Trophoblast cell (in vitro differentiated cells and primary cell): Measurements from ENCODE around the gene VWA3A.
"Not testable (repeated sequence)": the region's sequence is repeated elsewhere in the genome, so short reads cannot be mapped to it uniquely, and the experiment has no call there.

Experiments used
- DNase-seq, 2 donors: peaks; one replicate each; pipeline ENCODE4 v3.0.0-alpha.2; 2016
- H2AFZ ChIP-seq: 2 replicates; pipeline ENCODE4 v1.6.1; 2013; ENCODE audit warnings: low read length, moderate library complexity, mild to moderate bottlenecking; ENCODE audit not compliant: insufficient read depth, poor library complexity
- H2AK5ac ChIP-seq: 2 replicates; pipeline ENCODE4 v1.6.1; 2013; ENCODE audit warnings: mild to moderate bottlenecking, low read length
- H2BK120ac ChIP-seq: 2 replicates; pipeline ENCODE4 v1.6.1; 2013; ENCODE audit warnings: low read length, mild to moderate bottlenecking, moderate library complexity; ENCODE audit not compliant: insufficient read depth, poor library complexity
- H2BK12ac ChIP-seq: 2 replicates; pipeline ENCODE4 v1.6.1; 2013; ENCODE audit warnings: mild to moderate bottlenecking, low read length, moderate library complexity
- H2BK5ac ChIP-seq: 2 replicates; pipeline ENCODE4 v1.6.1; 2013; ENCODE audit warnings: low read length, low read depth, moderate library complexity, mild to moderate bottlenecking; ENCODE audit not compliant: poor library complexity
- H3K14ac ChIP-seq: 2 replicates; pipeline ENCODE4 v1.6.1; 2013; ENCODE audit warnings: mild to moderate bottlenecking, low read length
- H3K18ac ChIP-seq: 2 replicates; pipeline ENCODE4 v1.6.1; 2013; ENCODE audit warnings: mild to moderate bottlenecking, low read length
- H3K23ac ChIP-seq: 2 replicates; pipeline ENCODE4 v1.6.1; 2013; ENCODE audit warnings: low read length
- H3K27ac ChIP-seq: 2 replicates; pipeline ENCODE4 v1.5.1; 2013; ENCODE audit warnings: low read depth, mild to moderate bottlenecking, inconsistent platforms, low read length, moderate library complexity
- H3K27me3 ChIP-seq: 2 replicates; pipeline ENCODE4 v1.6.1; 2013; ENCODE audit warnings: inconsistent platforms, mild to moderate bottlenecking, low read length, moderate library complexity; ENCODE audit not compliant: insufficient read depth
- H3K36me3 ChIP-seq, 2 experiments: 1 replicate in 1 of 2; 2 replicates in 1 of 2; pipeline ENCODE4 v1.6.1; 2013; ENCODE audit warnings: low read length in 2 of 2, mild to moderate bottlenecking in 2 of 2, moderate library complexity in 1 of 2; ENCODE audit not compliant: insufficient read depth in 2 of 2, control insufficient read depth in 1 of 2
- H3K4ac ChIP-seq: 2 replicates; pipeline ENCODE4 v1.6.1; 2013; ENCODE audit warnings: low read depth, mild to moderate bottlenecking, low read length, moderate library complexity
- H3K4me1 ChIP-seq, 2 experiments: 1 replicate in 1 of 2; 2 replicates in 1 of 2; pipeline ENCODE4 v1.6.1; 2013; ENCODE audit warnings: low read length in 2 of 2, mild to moderate bottlenecking in 2 of 2, moderate library complexity in 1 of 2; ENCODE audit not compliant: insufficient read depth in 2 of 2, control insufficient read depth in 1 of 2
- H3K4me2 ChIP-seq: 2 replicates; pipeline ENCODE4 v1.6.1; 2013; ENCODE audit warnings: inconsistent platforms, mild to moderate bottlenecking, low read length, moderate library complexity
- H3K4me3 ChIP-seq: 2 replicates; pipeline ENCODE4 v1.5.1; 2013; ENCODE audit warnings: mild to moderate bottlenecking, low read depth, low read length, inconsistent platforms
- H3K79me1 ChIP-seq: one replicate; pipeline ENCODE4 v1.6.1; 2013; ENCODE audit warnings: low read length
- H3K79me2 ChIP-seq: 2 replicates; pipeline ENCODE4 v1.6.1; 2013; ENCODE audit warnings: low read length, mild to moderate bottlenecking; ENCODE audit not compliant: control insufficient read depth, insufficient read depth, poor library complexity
- H3K9ac ChIP-seq: 2 replicates; pipeline ENCODE4 v1.6.1; 2013; ENCODE audit warnings: mild to moderate bottlenecking, low read length
- H3K9me3 ChIP-seq: 2 replicates; pipeline ENCODE4 v1.6.1; 2013; ENCODE audit warnings: low read depth, mild to moderate bottlenecking, control low read depth, inconsistent platforms, low read length; ENCODE audit not compliant: insufficient read depth
- H4K12ac ChIP-seq: 2 replicates; pipeline ENCODE4 v1.6.1; 2013; ENCODE audit warnings: low read depth, mild to moderate bottlenecking, low read length, moderate library complexity
- H4K8ac ChIP-seq: 2 replicates; pipeline ENCODE4 v1.6.1; 2013; ENCODE audit warnings: low read depth, mild to moderate bottlenecking, low read length, moderate library complexity
- H4K91ac ChIP-seq: one replicate; pipeline ENCODE4 v1.6.1; 2013; ENCODE audit warnings: low read depth, mild to moderate bottlenecking, low read length, moderate library complexity
- WGBS: extraction: QIAGEN DNeasy Blood & Tissue Kit; methylation state at CpG from one replicate; pipeline ENCODE4 v1.1.7; 2013; ENCODE audit warnings: missing lambda C conversion rate; ENCODE audit not compliant: insufficient read length, insufficient coverage; ENCODE audit errors: extremely low coverage; 5-methylcytosine and 5-hydroxymethylcytosine counted together

The VWA3A gene

DNA sequence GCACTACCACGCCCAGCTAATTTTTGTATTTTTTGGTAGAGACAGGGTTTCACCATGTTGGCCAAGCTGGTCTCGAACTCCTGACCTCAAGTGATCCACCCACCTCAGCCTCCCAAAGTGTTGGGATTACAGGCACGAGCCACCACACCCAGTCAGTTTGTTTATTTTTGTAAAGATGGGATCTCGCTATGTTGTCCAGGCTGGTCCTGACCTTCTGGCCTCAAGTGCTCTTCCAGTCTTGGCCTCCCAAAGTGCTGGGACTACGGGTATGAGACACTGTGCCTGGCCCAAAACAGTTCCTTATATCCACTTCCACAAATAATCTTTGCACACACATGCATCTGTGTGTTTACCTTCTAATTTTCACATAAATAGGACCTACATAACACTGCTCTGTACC lies 19.3 kb downstream of the VWA3A start:
- H3K4ac ChIP-seq, H3K4me1 ChIP-seq, H3K4me2 ChIP-seq, H3K4me3 ChIP-seq, H2BK5ac ChIP-seq, H3K27ac ChIP-seq, H3K36me3 ChIP-seq, H3K14ac ChIP-seq, H3K27me3 ChIP-seq, H3K23ac ChIP-seq, DNase-seq, H2BK12ac ChIP-seq, H2AK5ac ChIP-seq, H3K9me3 ChIP-seq, H4K8ac ChIP-seq, H3K79me1 ChIP-seq, H3K79me2 ChIP-seq, H4K12ac ChIP-seq, H4K91ac ChIP-seq, H2AFZ ChIP-seq, H3K18ac ChIP-seq, H2BK120ac ChIP-seq, H3K9ac ChIP-seq: not testable (repeated sequence)
- no CpG with 5 or more reads among the region's 5 CpGs for WGBS

DNA sequence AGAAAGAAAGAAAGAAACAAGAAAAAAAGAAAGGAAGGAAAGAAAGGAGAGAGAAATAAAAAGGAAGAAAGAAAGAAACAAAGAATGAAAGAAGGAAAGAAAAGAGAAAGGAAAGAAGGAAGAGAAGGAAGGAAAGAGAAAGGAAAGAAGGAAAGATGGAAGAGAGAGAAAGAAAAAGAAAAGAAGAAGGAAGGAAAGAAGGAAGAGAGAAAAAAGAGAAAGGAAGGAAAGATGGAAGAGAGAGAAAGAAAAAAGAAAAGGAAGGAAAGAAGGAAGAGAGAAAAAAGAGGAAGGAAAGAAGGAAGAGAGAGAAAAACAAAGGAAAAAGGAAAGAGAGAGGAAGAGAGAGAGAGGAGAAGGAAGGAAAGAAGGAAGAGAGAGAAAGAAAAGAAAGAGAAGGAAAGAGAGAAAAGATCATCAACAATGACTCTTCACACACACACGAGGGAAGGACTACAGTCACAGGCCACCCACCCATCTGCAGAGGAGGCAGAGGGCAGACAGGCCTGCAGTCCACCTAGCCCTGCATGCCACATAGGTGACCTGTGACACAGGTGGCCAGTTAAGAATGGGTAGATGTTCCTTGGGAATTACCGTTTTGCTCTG lies 23.9 kb downstream of the VWA3A start:
- no peak overlapping the region for H2BK120ac ChIP-seq
- H2AK5ac ChIP-seq = no peak overlapping the region
- H3K18ac ChIP-seq = no peak overlapping the region
- no peak overlapping the region for H3K9ac ChIP-seq
- no peak overlapping the region for H4K91ac ChIP-seq
- no peak overlapping the region for H3K23ac ChIP-seq
- H3K79me2 ChIP-seq = no peaks in the 10 kb centered on the region
- no peaks in the 10 kb centered on the region for H3K9me3 ChIP-seq
- H3K27me3 ChIP-seq = no peaks in the 10 kb centered on the region
- H3K27ac ChIP-seq = no peak overlapping the region
- no peak overlapping the region for H2BK12ac ChIP-seq
- H3K14ac ChIP-seq = no peak overlapping the region
- H3K4me3 ChIP-seq = no peak overlapping the region
- no peak overlapping the region for H4K12ac ChIP-seq
- no peak overlapping the region for H4K8ac ChIP-seq
- no peak overlapping the region for H2AFZ ChIP-seq
- H3K4ac ChIP-seq = no peak overlapping the region
- H2BK5ac ChIP-seq = no peak overlapping the region
- no CpG with 5 or more reads among the region's 2 CpGs for WGBS
- H3K4me1 ChIP-seq = no peaks in the 10 kb centered on the region
- H3K79me1 ChIP-seq = no peaks in the 10 kb centered on the region
- DNase-seq = no peak
- no peak overlapping the region for H3K4me2 ChIP-seq
- H3K36me3 ChIP-seq = no peaks in the 10 kb centered on the region

GRCh38 chr16:22117609-22118008 lies 25.3 kb downstream of the VWA3A start:
- Histone ChIP-seq H2BK120ac (no peak overlapping the region), H3K9ac (no peak overlapping the region), H3K4me2 (no peak overlapping the region), H4K91ac (no peak overlapping the region), H3K27ac (no peak overlapping the region), H3K79me1 (no peaks in the 10 kb centered on the region), H3K4ac (no peak overlapping the region), H3K27me3 (no peaks in the 10 kb centered on the region), H3K4me1 (no peaks in the 10 kb centered on the region), H3K9me3 (no peaks in the 10 kb centered on the region), H3K79me2 (no peaks in the 10 kb centered on the region), H2BK12ac (no peak overlapping the region), H3K18ac (no peak overlapping the region), H2BK5ac (no peak overlapping the region), H3K14ac (no peak overlapping the region), H3K4me3 (no peak overlapping the region), H4K8ac (no peak overlapping the region), H2AFZ (no peak overlapping the region), H3K23ac (no peak overlapping the region), H2AK5ac (no peak overlapping the region), H4K12ac (no peak overlapping the region), H3K36me3 (no peaks in the 10 kb centered on the region)
- WGBS = no CpG with 5 or more reads among the region's 2 CpGs
- DNase-seq = peak; percentile 80 to 88

- no peaks in the 10 kb centered on the region for H3K79me1 ChIP-seq
- H3K14ac ChIP-seq = no peak overlapping the region
- H3K27me3 ChIP-seq = no peaks in the 10 kb centered on the region
- H4K8ac ChIP-seq = no peak overlapping the region
- no peak overlapping the region for H4K91ac ChIP-seq
- no peak overlapping the region for H3K27ac ChIP-seq
- DNase-seq = no peak
- no peak overlapping the region for H3K4ac ChIP-seq
- no peaks in the 10 kb centered on the region for H3K79me2 ChIP-seq
- no peaks in the 10 kb centered on the region for H3K36me3 ChIP-seq
- H3K9ac ChIP-seq = no peak overlapping the region
- H4K12ac ChIP-seq = no peak overlapping the region
- no peak overlapping the region for H3K18ac ChIP-seq
- H2BK5ac ChIP-seq = no peak overlapping the region
- no peak overlapping the region for H3K23ac ChIP-seq
- H2BK12ac ChIP-seq = no peak overlapping the region
- no peaks in the 10 kb centered on the region for H3K9me3 ChIP-seq
- no peaks in the 10 kb centered on the region for H3K4me1 ChIP-seq
- H3K4me2 ChIP-seq = no peak overlapping the region
- no peak overlapping the region for H2AK5ac ChIP-seq
- WGBS = no CpG with 5 or more reads among the region's 3 CpGs
- H2BK120ac ChIP-seq = no peak overlapping the region
- H3K4me3 ChIP-seq = no peak overlapping the region
- no peak overlapping the region for H2AFZ ChIP-seq
Measured at GRCh38 chr16:22120440-22120839, 28.1 kb downstream of the VWA3A start.
